Cardiac muscle cell (in vitro differentiated cells and primary cell): ENCODE results near the gene SCRT2. TPM values are rescaled to one million over a fixed set of nuclear protein-coding genes. Genes with fewer than 3 reads are reported as not detected.

ENCODE experiments used
- DNase-seq, 2 donors: peaks; one replicate each; pipeline versions ENCODE4 v3.0.0 to v3.0.0-alpha.2; 2010 to 2017; ENCODE audit warnings: low read depth in 1 of 2, low spot score in 1 of 2
- H3K27ac ChIP-seq: fragments of 200-600 bp; sonication (generic); 2 replicates; pipeline ENCODE4 v1.5.1; 2016
- H3K27me3 ChIP-seq: fragments of 200-600 bp; sonication (generic); 2 replicates; pipeline ENCODE4 v1.6.0; 2016; ENCODE audit warnings: control low read depth
- H3K36me3 ChIP-seq: fragments of 200-600 bp; sonication (generic); 2 replicates; pipeline ENCODE4 v1.5.1; 2016; ENCODE audit warnings: control low read depth
- H3K4me1 ChIP-seq: fragments of 200-600 bp; sonication (generic); 2 replicates; pipeline ENCODE4 v1.8.1; 2017; ENCODE audit warnings: low read depth, mild to moderate bottlenecking, mixed run types
- H3K4me3 ChIP-seq: fragments of 200-600 bp; sonication (generic); 2 replicates; pipeline ENCODE4 v1.5.1; 2016; ENCODE audit warnings: mild to moderate bottlenecking
- H3K9me3 ChIP-seq: fragments of 200-600 bp; sonication (generic); 2 replicates; pipeline ENCODE4 v1.5.1; 2017; ENCODE audit warnings: low read depth, mild to moderate bottlenecking, control low read depth
- CTCF ChIP-seq: IDR thresholded peaks from 2 replicates; pipeline ENCODE4 v1.5.1; 2012; ENCODE audit warnings: low read depth, mild to moderate bottlenecking, low read length
- polyA plus RNA-seq: library from polyadenylated mRNA; unstranded; fragments of >200 nt; fragmentation: Nextera tagmentation; extraction: Ambion mirVana; gene quantifications from 2 replicates; pipeline ENCODE4 v1.2.1, GENCODE V29; 2016
- total RNA-seq: library from RNA; depleted of rRNA; stranded (reverse); fragments of >200 nt; gene quantifications from 2 replicates; pipeline ENCODE4 v1.2.3, GENCODE V29; 2016

SCRT2 gene
- total and polyA plus RNA-seq, 2 experiments from 2014 or later = not detected

DNA sequence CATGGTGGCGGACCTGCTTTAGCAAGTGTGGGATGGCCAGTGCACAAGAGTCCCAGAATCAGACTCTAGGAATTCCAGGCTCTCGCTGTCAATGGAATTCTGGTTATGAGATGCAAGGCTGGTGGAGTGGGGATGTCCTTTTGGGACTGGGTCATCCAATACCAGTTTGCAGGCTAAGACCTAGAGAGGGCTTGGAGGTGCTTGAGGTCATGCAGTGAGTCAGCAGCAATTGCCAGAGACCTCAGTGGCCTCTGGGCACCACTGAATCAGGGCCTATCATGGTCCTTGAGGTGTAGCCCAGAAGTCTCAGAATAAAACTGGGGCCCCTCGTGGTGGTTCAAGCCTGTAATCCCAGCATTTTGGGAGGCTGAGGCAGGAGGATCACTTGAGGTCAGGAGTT lies 1.4 kb upstream of the SCRT2 start:
- H3K9me3 ChIP-seq = no peaks in the 10 kb centered on the region
- H3K4me1 ChIP-seq = peaks cover 4% of the 10 kb centered on the region
- no peaks in the 10 kb centered on the region for H3K36me3 ChIP-seq
- no peak for TF ChIP-seq CTCF
- DNase-seq = no peak
- H3K27ac ChIP-seq = no peak overlapping the region
- no peak overlapping the region for H3K4me3 ChIP-seq
- H3K27me3 ChIP-seq = peaks cover 68% of the 10 kb centered on the region

- TF ChIP-seq CTCF = no peak
- Histone ChIP-seq H3K36me3 (no peaks in the 10 kb centered on the region), H3K9me3 (no peaks in the 10 kb centered on the region), H3K27me3 (peaks cover 68% of the 10 kb centered on the region), H3K4me1 (peaks cover 4% of the 10 kb centered on the region), H3K4me3 (peak overlapping the region; percentile 23), H3K27ac (no peak overlapping the region)
- no peak for DNase-seq
These were observed 824 bp upstream of the SCRT2 start for GRCh38 chr20:676315-676937.

DNA sequence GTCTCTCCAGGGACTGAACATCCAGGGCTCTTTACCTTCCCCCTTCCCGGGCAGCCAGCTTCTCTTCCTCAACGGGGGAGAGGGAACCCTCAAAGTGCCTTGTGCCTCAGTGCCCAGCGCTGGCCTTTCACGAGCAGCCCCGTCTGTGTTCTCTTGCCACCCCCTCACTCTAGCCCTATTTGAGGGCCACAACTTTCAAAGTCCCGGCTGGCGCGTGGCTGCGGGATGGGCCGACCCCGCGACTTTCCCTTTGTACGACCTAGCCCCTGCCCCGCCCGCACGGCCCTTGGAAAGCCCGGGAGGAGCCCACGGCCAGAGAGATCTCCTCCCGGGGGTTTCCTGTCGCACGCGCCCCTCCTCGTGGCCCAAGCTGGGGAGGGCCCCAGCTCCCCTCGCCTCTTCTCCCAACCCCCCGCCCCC lies 559 bp downstream of the SCRT2 start:
- Histone ChIP-seq H3K27me3 (peaks cover 64% of the 10 kb centered on the region), H3K36me3 (no peaks in the 10 kb centered on the region), H3K9me3 (no peaks in the 10 kb centered on the region), H3K27ac (no peak overlapping the region), H3K4me3 (no peak overlapping the region), H3K4me1 (peaks cover 4% of the 10 kb centered on the region)
- no peak for TF ChIP-seq CTCF
- no peak for DNase-seq

GRCh38 chr20:673603-674001 lies 2.0 kb downstream of the SCRT2 start:
- no peak for TF ChIP-seq CTCF
- Histone ChIP-seq H3K27me3 (peaks cover 50% of the 10 kb centered on the region), H3K4me3 (no peak overlapping the region), H3K9me3 (no peaks in the 10 kb centered on the region), H3K4me1 (peaks cover 15% of the 10 kb centered on the region), H3K36me3 (no peaks in the 10 kb centered on the region), H3K27ac (no peak overlapping the region)
- DNase-seq = no peak

DNA sequence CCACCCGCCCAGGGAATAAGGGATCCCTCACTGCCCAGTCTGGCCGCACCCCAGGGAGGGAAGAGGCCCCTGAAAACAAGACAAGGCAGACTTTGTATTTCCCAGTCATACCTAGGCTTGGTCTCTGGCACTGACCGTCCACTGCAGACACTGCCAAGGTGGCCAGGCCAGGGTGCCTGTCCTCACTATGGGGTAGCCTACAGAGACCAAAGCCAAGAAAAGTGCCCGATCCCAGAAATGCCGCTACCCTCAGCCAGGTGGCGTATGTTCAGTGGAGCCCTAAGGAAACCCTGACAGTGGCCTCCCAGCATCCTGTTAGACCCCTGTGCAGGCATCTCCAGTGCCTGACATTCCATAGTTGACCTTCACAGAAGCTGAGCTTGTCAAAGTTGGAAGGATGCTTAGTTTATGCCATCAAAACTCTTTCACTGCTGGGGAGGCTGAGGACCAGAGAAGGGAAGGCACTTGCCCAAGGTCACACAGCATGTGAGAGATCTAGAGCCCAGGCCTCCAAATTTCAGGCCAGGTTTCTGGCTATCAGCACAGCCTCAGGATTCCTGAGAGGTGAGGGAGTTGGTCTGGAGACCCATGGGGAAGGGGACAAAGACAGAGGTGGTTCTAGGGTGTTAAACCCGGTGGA lies 2.5 kb downstream of the SCRT2 start:
- no peak for DNase-seq
- peaks cover 45% of the 10 kb centered on the region for H3K27me3 ChIP-seq

More for the DNA sequence above, 2.5 kb downstream of the SCRT2 start:
- Histone ChIP-seq H3K36me3 (no peaks in the 10 kb centered on the region), H3K27ac (no peak overlapping the region), H3K4me3 (no peak overlapping the region), H3K9me3 (no peaks in the 10 kb centered on the region), H3K4me1 (peaks cover 15% of the 10 kb centered on the region)
- TF ChIP-seq CTCF = no peak
